Measurements from ENCODE around the gene PLCH2.

Gene PLCH2

DNA sequence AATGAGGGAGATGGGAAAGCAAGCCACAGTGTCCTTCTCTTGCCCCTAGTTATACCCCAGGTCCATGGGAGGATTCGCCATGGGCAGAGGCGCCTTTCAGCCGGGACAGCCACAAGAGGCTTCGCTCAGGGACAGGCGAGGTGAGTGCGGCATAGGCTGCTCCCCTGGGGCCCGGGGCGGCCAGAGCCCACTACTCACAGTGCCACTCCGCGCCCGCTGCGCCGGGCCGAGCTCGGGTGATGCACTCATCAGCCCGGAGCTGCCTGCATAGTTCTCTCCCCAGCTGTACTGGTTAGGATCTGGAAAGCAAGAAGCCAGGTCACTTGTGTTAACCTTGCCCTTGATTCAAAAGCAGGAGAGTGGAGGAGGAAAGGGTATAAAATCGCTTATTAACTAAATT lies 41.9 kb downstream of the PLCH2 start:
- no peak for FAIRE-seq

DNA sequence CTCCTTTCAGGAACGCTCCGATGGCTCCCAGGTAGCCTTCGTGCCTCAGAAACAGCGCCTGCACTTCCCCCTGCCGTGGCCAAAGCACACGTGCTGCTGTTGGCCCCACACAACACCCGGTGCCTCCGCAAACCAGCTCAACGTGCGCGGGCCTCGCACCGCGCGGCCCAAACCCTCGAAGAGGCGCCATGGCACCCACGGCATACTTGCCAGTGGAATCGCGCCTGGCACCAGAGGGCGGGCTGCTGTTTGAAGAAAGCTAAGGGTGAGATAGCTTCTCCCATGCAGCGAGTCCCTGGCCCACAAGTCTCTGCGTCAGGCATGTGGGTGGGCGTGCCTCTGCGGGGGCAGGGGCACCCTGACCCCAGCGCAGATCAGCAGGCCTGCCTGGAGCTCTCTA lies 42.4 kb downstream of the PLCH2 start:
- no peak for FAIRE-seq

DNA sequence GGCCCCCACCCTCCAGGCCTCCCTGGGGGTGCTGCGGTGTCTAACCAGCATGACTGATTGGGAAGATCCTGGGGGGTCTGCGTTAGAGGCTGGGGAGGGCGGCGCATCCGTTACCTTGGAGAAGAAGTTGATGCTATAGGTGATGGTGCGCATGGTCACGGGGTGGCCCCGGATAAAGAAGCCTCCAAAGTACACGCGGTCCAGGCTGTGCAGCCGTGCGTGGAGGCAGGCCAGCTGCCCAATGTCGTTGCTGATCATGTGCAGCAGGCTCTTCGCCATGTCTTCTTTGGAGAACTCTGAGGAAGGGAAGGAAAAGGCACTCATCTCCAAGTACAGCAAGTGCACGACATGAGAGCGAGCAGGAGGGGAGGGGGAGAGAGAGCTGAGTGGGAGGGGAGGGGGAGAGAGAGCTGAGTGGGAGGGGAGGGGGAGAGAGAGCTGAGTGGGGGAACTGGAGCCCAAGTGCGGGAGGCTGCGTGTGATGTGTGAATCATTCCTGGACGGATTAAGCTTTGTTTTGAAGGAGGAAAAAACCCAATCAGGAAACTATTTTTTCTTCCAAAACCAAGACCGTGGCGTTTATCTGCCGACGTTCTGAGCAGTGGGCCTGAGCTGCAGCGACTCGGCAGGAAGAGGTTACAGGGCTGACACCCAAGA lies 43.1 kb downstream of the PLCH2 start:
- no peak for FAIRE-seq

DNA sequence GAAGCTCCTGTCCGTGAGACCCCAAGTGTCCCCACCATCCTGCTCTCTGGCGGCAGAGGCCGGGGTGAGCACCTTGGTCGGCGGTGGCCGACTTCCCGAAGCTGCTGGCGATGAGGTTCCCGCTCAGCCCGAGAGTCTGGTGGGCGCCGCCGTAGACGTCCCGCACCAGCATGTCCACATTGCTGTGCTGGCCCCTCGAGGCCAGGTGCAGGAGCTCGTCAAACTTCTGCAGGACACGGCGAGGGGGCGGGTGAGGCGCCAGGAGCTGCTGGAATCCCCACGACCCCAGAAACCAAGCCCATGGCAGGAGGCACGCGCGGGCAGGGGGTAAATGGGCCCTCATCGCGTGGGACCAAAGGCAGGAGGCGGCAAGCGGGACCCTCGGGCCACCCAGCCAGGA lies 43.6 kb downstream of the PLCH2 start:
- FAIRE-seq = no peak

DNA sequence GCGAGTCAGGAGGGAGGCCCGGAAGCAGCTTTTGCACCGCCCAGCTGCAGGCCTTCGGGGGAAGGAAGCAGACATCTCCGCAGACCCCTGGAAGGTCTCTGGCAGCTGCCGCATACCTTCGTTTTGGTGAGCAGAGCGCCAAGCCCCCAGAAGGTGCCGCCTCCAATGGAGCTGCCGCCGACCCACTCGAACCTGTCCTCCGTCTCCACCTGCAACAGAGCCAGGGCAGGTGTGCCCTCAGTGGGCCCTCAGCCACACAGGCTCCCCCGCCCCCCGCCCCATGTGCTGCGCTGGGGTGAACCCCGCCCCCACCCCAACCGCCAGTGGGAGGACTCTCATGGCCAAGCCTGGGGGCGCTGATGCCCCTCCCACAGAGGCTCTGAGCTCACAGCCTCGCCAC lies 44.1 kb downstream of the PLCH2 start:
- FAIRE-seq = no peak

DNA sequence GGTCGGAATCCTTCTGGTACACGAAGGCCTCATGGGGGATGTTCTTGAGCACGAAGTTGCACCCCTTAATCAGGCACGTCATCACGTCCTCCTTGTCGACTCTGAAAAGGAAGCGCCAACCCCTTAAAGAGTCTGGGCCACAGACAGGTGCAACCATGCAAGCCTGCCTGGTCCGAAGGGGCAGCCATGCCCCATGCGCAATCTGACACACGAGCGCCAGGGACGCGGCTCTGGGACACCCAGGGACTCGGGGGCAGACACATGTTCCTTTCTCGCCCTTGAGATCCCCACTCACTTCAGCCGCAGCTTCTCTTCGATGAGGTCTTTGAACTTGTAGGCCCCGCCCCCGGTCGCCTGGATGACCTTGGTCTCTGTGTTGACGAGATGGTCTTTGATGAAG lies 44.7 kb downstream of the PLCH2 start:
- no peak for FAIRE-seq

DNA sequence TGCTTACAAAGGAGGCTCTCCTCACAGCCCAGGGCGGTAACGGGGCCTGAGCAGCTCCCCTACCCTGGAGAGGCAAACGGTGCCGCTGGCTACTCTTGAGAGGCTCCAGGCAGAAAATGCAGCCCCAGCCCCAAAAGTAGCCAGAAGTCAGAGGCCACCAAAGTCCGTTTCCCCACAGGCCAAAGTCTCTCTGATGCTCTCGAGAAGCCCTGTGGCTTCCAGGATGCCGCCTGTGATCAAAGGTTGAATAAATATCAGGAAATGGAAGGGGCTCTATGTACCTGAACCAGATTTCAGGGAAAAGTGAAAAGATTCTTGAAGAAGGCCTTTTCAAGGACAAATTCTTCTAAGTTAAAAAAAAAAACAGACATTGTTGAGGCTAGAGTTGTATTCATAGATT lies 46.1 kb downstream of the PLCH2 start:
- FAIRE-seq = no peak

DNA sequence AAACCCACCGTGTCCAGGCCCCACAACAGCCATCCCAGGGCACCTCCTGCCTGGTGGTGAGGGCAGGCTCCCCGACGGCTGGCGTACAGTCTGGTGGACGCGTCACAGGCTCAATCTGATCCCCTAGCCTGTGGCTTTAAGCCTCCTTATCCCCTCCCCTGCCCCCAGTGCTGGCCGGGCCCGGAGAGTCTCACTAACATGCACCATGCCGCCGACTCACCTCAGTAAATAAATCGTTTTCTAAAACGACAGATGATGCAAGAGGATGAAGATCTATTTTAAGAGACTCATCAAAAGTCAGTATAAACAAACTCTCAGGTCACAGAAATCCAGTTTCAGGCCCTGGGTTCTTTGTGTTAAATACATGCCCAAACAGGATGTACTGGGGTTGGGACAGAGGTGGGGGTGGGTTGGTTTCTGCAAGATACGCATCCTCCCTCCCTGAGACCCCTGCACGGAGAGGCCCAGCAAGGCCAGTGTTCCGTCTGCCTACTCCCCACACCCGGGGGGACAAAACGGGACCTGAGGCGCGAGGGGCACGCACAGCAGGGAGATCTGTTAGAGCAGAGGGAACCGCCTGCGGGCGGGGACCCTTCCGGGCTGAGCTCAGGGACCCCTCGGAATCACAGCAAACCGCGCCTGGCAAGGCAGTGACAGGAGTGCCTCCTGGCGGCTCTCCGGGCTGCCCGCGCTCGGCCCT lies 47.3 kb downstream of the PLCH2 start:
- no peak for FAIRE-seq

DNA sequence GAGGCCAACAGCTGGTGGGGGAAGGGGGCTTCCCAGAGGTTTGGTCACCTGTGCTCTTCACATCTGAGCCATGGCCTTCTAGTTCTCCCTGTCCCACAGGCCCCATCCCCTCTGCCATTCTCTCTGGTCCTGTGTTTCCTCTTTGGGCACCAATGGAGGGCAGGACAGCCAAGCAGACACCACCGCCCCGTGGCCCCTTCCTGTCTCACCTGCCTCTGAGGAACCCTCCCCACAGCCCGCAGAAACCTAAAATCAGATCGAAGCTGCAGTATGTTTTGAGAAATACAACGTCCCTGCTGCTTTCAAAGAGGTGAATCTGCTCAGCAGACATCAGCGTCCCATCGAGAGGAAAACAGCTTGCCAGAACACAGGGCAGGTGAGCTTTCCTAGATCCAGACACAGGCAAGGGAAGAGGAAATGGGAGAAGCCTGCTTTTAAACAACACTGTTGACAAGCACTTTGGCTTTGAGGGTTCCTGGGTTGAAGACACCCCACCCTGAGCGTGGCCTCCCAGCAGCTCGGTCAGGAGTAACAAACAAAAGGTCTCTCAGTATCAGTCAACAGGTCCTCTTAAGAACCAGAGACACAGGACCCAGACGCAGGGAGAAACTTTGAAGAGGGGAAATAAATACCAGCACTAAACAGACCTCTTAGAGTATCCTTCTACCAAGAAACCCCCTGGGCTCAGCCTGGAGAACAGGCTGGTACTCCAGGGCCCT lies 48.0 kb downstream of the PLCH2 start:
- FAIRE-seq = no peak

DNA sequence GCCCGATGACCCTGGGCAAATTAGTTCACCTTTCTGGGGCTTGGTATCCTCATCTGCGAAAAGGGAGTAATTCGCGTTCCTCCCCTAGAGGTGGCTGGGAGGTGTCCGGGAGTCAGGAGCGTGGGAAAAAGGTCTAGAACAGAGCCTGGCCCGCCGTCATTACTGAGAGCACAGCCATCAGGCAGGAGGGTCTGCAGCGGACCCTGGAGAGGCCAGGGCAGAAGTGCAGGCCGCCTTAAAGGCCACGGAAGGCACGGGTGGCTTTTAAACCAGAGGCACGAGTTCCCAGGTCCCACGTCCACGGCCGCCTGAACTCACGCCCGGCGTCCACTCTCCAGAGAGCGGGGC lies 49.5 kb downstream of the PLCH2 start:
- no peak for FAIRE-seq

DNA sequence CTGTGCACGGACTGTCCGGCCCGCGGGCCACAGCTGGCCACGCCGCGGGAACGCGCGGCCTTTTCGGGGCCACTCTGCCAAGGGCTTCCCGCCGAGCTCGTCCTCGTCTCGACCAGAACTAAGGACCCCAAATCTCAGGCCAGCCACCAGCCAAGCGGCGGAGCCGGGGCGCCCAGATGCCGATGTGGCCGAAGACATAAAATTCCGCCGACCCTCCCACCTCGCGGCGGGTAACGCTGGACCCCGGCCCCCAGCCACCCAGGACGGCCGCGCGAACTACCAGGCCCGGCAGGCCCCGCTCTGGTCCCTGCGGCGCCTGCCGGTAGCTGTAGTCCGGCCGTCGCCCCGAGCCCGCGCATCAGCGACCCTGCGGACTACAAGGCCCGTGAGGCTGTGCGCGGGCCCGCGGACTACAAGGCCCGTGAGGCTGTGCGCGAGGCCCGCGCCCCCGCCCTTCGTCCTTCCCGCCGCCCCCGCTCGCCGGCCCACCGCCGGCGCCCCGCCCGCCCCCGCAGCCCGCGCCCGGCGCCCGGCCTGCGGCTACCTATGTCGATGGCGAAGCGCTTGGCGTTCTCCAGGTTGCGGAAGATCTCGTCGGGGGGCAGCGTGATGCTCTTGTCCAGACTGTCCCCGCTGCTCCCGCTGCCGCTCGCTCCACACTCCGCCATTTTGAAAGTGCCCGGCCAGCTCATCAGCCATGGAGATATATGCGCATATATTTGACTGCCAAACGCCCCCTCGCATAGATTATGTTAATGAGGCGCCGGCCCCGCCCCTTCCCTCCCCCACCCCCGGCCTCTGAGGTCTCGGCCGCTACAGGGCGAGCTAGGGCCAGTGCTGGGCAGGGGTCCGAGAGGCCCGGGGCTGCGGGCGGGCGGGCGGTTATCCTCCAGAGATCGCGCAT lies 50.1 kb downstream of the PLCH2 start, which contains the start of gene PANK4:
Gene PANK4 (minus strand): TSS at position 677 of the 904 bp plus-strand sequence. CDS start 9 bp downstream, at position 668.
- no peak for FAIRE-seq

DNA sequence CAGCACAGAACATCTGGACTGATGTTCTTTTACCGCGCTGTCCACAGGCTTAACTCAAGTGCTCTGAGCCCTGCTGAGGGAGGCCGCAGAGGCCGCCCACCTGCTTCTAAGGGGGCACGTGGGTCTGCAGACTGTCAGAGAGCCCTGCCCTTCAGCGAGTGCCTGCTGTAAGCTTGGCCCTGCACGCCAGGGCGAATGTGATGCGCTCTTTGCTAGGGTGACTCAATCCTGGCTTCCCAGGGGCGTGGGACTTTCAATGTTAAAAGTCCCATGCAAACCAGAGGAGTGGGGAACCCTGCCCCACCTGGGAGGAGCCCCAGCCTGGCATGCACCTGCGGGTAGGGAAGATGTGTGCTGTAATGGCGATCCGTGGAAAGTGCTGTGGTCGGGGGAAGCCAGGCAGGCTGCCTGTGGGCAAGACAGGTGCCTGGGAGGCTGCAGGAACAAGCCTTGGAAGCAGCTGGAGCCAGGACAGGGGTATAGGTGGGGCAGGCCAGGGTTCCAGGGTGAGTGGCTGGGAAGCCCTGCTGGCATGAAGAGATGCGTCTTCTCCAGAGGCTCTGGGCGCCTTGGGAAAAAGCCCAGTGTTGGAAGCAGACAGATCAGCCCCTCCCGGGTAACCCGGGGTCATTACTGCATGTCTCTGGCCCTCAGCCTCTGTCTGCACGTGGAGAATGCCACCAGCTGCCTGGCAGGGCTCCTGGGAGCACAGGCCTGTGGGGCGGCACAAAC lies 50.9 kb downstream of the PLCH2 start:
- no peak for FAIRE-seq

DNA sequence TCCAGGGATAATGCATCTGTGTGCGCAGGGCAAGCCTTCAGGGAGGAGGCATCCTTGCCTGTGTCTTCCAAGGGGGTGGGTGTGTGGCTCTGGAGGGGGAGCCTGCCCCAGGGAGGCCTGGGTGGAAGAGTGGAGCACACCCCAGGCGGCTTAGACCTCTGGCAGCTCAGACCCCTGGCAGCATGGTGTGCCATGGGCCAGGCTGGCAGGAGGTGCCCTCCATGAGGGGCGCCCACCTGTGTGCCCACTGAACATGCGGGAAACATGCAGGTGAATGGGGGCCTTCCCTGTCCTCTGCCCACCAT lies 51.4 kb downstream of the PLCH2 start:
- no peak for FAIRE-seq

DNA sequence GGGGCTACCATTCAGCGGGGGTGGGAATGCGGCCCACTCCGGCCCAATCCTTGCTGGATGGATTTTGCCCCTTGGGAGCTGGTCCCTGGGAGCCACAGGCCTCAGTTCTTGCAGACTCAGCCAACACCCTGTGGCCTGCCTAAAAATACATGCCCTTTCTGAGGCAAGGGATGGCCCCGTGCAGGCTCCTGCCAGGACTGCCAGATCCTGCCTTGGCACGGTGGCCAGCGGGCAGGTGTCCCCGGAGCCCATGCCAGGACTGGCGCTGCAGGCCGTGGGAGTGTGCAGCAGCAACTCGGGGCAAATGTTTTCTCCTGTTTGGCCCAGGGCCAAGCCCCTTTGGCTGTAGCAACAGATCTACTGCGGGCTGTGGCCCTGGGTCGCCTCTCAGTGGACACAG lies 51.9 kb downstream of the PLCH2 start:
- no peak for FAIRE-seq

DNA sequence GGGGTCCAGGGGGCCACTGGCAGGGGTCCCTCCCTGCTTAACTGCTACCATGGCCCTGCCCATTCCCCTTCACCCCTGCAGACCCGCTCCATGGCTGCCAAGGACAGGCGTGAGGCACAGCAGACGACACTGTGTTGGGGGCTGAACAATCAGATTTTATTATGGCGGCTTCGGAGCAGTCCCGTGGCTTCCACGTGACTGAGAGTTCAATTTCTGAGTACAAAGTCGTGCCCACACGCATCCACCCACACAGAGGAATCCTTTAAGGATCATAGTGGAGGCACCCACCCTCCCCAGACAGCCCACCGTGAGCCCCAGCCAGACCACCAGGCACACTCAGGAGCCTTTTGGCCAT lies 52.5 kb downstream of the PLCH2 start:
- FAIRE-seq = no peak

DNA sequence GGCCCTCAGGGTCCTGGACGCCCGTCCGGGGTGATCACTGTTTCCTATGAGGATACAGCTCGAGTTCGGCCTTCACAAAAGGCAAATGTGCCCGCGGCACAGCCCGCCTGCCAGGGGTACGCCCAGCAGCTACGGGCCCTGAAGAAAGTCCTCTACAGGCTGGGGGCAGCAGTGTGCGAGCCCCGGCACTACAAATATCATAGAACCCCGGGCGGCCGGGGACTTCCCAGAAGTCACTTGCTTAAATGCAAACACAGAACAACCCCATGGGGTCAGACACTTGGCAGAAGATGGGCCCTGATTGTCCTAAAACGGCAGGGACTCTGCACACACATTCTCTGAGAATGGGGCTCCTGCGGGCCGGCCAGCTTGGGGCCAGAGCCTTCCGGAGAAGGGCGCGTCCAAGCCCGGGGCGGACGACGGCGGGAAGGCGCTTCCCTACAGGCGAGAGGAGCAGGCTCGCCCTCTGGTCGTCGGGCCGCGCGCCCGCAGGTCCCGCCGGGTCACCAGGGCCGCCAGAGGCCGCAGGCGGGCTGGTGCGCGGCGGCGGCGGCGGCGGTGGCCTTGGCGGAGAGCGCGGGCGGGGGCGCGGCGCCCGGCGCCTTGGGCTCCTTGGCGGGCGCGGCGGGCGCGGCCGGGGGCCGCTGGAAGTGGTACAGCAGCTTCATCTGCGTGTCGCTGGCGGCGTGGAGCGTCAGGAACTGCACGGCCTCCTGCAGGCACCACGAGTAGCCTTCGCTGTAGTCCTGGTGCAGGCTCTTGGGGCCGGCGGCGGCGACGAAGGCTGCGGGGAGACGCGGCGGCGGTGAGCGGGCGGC lies 53.1 kb downstream of the PLCH2 start:
- FAIRE-seq = no peak

DNA sequence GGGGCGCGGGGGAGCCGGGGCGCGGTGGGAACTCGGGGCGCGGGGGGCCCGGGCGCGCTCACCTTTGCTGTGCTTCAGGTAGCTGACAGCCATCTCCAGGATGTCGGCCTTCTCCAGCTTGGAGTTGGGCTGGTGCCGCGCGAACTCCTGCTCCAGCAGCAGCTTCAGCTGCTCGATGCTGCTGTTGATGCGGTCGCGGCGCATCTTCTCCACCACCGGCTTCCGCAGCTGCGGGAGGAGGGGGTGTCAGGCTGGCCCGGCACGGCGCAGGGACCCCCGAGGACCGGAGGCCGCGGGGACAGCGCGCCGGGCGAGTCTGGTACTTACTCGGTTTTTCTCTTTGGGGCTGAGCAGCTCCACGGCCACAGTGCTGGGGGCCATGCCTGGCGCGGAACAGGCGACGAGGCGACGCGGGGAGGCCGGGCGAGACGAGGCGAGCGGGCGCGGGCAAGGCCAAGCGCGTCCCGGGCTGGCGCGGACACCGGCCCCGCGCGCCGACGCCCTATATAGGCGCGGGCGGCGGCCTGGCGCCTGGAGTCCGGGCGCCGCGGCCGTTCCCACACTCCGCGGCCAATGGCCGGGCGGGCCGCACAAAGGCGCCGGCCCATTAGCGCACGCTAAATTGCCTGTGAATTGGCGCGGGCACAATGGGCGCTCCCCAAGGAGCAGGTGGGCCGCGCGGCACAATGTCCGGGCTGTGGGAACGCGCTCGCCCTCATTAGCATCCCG lies 53.9 kb downstream of the PLCH2 start, which contains the start of gene HES5:
Gene HES5 (minus strand): TSS at position 480 of the 729 bp plus-strand sequence. CDS start 99 bp downstream, at position 381.
- no peak for FAIRE-seq

DNA sequence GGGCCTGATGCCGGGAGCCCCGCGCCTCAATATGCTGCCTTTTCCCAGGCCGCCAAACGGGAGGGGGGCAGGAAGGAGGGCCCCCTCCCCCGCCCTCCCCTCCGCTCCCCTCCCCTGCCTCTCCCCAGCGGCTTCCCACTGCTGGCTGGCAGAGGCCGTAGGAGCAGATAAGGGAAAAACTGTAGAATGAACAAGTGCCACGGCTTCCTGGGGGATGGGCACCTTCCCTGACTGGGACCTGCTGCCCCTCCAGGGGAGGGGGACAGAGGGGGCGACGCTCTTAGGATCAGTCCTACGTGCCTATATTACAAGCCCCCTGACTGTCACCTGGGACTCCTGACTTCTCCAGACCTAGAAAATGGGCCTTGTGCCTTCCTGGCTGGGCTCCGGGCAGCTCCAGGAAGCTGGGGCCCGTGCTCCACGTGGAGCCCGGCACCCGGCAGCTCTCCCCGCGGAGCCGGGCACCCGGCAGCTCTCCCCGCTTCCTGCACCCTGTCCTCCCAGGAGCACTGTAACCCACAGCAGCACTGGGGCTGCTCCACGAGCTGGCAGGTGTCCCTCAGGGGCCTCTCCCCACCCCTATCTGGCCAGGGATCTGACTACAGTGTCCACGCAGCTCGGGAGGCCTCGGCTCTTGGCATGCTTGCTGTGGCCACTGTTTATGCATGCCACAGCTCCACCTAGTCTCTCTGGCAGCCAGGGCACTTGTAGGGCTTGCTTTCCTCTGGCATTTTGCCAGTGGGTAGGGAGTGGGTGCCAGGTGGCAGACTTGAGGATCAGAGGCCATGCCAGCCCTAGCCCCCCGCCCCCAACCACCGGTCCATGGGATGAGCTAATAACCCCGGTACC lies 54.6 kb downstream of the PLCH2 start:
- FAIRE-seq = no peak

DNA sequence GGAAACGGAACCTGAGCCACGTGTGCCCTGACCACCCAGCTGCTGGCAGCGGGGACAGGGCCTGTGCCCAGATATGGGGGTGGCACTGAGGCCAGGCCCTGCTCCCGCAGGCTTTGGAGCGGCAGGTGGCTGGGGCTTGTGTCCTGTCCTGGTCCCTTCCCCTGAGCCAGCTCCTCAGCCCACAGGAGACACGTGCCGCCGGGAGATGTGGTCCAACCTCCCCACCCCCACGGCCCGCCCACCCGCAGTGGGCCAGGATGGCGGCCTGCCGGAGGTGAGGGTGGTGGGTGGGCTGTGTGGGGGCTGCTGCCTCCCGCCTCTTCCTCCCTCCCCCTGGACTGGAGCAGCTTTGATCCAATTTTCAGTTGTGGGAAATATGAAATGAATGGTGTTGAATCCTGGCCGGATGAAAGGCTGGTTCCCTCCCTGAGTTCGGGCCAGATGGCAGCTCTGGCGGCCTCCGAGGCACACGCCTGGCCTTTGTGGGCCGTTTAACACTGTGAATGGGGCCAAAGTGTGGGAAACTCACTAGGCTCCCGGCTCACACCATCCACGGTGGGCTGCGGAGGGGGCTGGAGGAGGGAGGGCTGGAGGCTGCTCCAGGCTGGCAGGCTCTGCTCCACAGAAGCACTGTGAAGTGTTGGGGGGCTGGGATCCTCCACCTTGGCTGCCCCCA lies 56.5 kb downstream of the PLCH2 start:
- no peak for FAIRE-seq

All from A204.1 (cell line).